Heart left ventricle (tissue), 13 donors: ENCODE measurements around the gene GMPS.

Source experiments
- CTCF ChIP-seq, 12 donors: fragments of 200-600 bp; sonication (generic) in 4 of 12; IDR thresholded peaks; one replicate each; pipeline versions ENCODE4 v1.5.0 to v1.8.0; 2018 to 2022; ENCODE audit warnings: antibody characterized with exemption in 12 of 12, mild to moderate bottlenecking in 5 of 12
- POLR2A ChIP-seq, 2 donors: fragments of 450-650 bp; IDR thresholded peaks; one replicate each; pipeline ENCODE4 v1.6.1; 2017; ENCODE audit warnings: antibody characterized with exemption in 2 of 2, mild to moderate bottlenecking in 2 of 2, moderate library complexity in 2 of 2
- donor health status: ischemic (EF 13 %, LVEDD 7.1; RV severe dilation, severe dysfunction).
- donor health status: DM: no; HTN: yes; CAD: no.
- donor health status: DM: no; HTN: no; CAD: no.
- donor health status: ischemic (EF 25% LVEDD 6.9; RV normal size, moderate dysfunction).
- donor health status: ischemic (EF 25% LVEDD 5.7; RV mildly dilated, moderate dysfunction).
- donor health status: ischemic (EF 35%, LVEDD 5.7; RV mildly dilated, moderate dysfunction).
- donor health status: nonischemic (EF 11% LVEDD 7.7; RV severe dilation, severe dysfunction).
- donor health status: DM: yes; HTN: yes; CAD: no.
- donor health status: PGD.
- donor health status: ischemic (EF 29% LVEDD 5.4; RV normal size, mild dysfunction).
- donor health status: nonischemic (EF 23%, LVEDD 6.1; RV moderate dilation, normal function).

- TF ChIP-seq CTCF (IDR thresholded peaks at IDR 0.05): no peak
- TF ChIP-seq POLR2A (IDR thresholded peaks at IDR 0.05): no peak
Observed at GRCh38 chr3:155891321-155891720, 20.9 kb downstream of the GMPS start.
